ENCODE measurements around the gene GPR4. TPM values are rescaled to one million over a fixed set of nuclear protein-coding genes. Genes with fewer than 3 reads are reported as not detected.

The GPR4 gene
- total RNA-seq, 1 donor from 2014 or later = 4.0 TPM

DNA sequence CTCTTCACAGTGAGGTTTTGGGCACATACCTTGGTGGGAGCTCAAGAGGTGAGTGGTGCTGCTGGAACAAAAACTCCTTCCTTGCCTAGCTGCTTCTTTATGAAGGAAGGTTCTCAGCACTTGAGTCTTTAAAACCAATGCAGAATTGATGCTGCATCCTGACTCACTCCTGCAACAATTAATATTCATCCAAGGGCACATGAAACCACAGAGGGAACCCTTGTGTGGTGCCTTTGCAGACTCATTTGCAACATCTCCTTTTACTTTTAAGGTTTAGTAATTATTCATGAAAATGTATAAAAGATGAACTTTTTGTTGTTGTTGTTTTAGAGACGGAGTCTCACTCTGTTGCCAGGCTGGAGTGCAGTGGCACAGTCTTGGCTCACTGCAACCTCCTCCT, 47.5 kb downstream of the GPR4 start:
- no peak for DNase-seq (ENCODE audit: low read depth, low spot score)

DNA sequence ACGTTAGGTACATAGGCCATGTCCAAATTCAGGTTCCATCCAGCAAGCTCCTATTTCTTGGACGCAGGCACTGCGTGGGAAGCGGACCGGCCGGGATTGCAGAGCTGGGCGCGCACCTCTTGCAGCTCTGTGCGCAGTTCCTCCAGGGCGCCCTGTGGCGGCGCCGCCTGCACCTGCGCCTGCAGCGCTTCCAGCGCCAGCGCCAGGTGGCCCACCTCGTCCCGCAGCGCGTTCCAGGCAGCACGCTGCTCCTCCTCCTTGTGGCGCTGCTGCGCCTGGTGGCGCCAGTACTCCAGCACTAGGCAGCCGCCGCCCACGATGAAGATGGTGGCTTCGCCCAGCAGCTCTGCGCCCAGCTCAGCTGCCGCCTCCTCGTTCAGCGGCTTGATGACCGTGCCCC, 48.5 kb downstream of the GPR4 start:
- DNase-seq (ENCODE audit: low read depth, low spot score) = no peak

DNA sequence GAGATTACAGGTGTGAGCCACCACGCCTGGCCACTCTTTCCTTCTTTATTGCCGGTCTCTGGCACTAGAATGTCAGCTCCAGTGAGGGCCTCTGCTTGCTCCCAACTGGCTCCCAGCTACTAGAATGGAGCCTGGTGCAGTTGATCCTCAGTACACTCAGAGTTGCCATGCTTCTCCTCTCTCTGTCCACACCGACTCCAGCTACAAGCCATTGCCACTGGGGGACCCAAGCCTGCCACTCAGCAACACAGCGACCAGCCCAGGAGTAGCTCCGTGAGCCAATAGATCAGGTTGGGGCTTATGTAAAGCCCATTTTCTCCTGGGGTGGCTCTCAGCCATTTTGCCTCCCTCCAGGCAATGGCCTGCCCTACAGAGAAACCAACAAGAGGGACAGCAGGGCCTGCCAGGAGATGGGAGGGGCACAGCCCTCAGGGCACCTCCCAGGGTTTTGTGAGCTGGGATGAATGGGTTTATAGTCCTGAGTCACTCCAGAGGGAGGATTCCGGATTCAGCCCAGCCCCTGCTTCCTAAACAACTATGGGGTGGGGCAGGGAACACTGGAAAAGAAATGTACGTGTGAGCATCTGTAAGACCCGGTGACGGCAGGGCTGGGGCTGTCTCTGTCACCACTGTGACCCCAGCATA, 53.9 kb downstream of the GPR4 start:
- no peak for DNase-seq (ENCODE audit: low read depth, low spot score)

DNA sequence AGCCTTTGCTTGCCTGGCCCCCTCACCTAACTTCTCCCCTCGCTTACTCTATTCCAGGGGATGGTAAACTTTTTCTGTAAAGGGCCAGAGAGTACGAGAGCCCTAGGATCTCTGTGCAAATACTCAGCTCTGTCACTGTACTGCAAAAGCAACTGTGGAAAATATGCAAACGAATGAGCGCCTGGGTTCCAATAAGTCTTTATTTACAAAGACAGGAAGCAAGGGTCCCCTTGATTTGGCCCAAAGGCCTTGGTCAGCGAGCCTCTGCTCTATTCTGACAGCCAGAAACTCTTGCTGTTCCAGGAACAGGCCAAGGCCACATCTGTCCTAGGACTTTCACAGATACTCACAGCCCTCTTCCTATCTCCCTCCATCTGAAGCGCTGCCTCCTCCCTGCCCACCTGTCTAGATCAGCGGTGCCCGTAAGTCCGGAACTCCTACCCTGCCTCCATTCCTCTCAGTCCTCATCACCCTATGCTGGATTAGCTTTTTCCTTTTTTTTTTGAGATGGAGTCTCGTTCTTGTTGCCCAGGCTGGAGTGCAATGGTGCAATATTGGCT, 54.7 kb downstream of the GPR4 start:
- DNase-seq (ENCODE audit: low read depth, low spot score) = no peak

DNA sequence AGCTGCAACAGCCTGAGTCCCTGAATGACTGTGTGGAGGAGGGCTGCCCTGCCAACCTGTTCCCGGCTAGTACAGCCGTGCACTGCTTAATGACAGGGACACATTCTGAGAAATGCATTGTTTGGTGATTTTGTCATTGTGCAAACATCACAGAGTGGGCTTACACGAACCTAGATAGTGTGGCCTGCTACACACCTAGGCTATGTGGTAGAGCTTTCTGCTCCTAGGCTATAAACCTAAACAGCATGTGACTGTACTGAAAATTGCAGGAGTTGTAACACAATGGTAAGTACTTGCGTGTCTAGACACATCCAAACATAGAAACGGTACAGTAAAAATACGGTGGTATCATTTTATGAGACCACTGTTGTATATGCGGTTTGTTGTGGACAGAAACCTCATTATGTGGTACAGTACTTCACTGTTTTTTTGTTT, 59.8 kb downstream of the GPR4 start:
- DNase-seq (ENCODE audit: low read depth, low spot score) = no peak

Other genes starting within 250 kb of the GPR4 start
- 32.6 and 39.4 TPM in 2 replicates for gene ERCC2, start 231.6 kb downstream of the GPR4 start, total RNA-seq
- gene PPP1R13L, start 197.1 kb downstream of the GPR4 start, total RNA-seq = 8.2 and 8.6 TPM in 2 replicates
- 27.3 and 30.1 TPM in 2 replicates for gene POLR1G, start 195.6 kb downstream of the GPR4 start, total RNA-seq
- gene ERCC1, start 178.3 kb downstream of the GPR4 start, total RNA-seq = 86.3 and 157 TPM in 2 replicates
- gene FOSB, start 134.2 kb downstream of the GPR4 start, total RNA-seq = 0.33 and 1.9 TPM in 2 replicates
- 4.1 and 8.7 TPM in 2 replicates for gene RTN2, start 105.2 kb downstream of the GPR4 start, total RNA-seq
- 0.92 and 3.0 TPM in 2 replicates for gene PPM1N, start 103.8 kb downstream of the GPR4 start, total RNA-seq
- 140 and 189 TPM in 2 replicates for gene VASP, start 94.7 kb downstream of the GPR4 start, total RNA-seq
- 6.0 and 9.7 TPM in 2 replicates for gene OPA3, start 17.4 kb downstream of the GPR4 start, total RNA-seq
- 22.2 and 35.6 TPM in 2 replicates for gene EML2, start 37.2 kb upstream of the GPR4 start, total RNA-seq
- gene GIPR, start 66.0 kb upstream of the GPR4 start, total RNA-seq = under 0.01 TPM in 1 of 2 replicates, not detected in the other
- gene SNRPD2, start 89.7 kb upstream of the GPR4 start, total RNA-seq = 324 and 581 TPM in 2 replicates
- 18.7 and 23.3 TPM in 2 replicates for gene QPCTL, start 90.5 kb upstream of the GPR4 start, total RNA-seq
- gene FBXO46, start 128.7 kb upstream of the GPR4 start, total RNA-seq = 5.3 and 6.5 TPM in 2 replicates
- gene MEIOSIN, start 131.2 kb upstream of the GPR4 start, total RNA-seq = not detected in 2 replicates
- gene SIX5, start 167.0 kb upstream of the GPR4 start, total RNA-seq = 3.4 and 5.6 TPM in 2 replicates
- gene DMPK, start 180.3 kb upstream of the GPR4 start, total RNA-seq = 6.0 and 9.0 TPM in 2 replicates
- gene DMWD, start 190.6 kb upstream of the GPR4 start, total RNA-seq = 27.2 and 37.3 TPM in 2 replicates
- gene RSPH6A, start 213.1 kb upstream of the GPR4 start, total RNA-seq = 0.04 and 0.07 TPM in 2 replicates

Data from pulmonary artery endothelial cell (primary cell).